Kidney (tissue), 14 donors: Measurements from ENCODE around the gene SLX4. TPM values are rescaled to one million over a fixed set of nuclear protein-coding genes. Genes with fewer than 3 reads are reported as not detected.
A peak's percentile ranks its signal among the peaks of the same experiment; 100 is the strongest.

ENCODE experiments used
- DNase-seq, 5 donors: peaks; one replicate each; pipeline ENCODE4 v3.0.0-alpha.2; 2013 to 2020
- FAIRE-seq: peaks from 2 replicates; lab custom pipeline; 2012; peaks lifted over from hg19 to GRCh38; lab: Jason Lieb, UNC
- H3K27ac ChIP-seq, 2 donors: one replicate each; pipeline ENCODE4 v1.7.0; 2013; ENCODE audit warnings: low read depth in 2 of 2, low read length in 2 of 2, inconsistent platforms in 1 of 2
- H3K27me3 ChIP-seq: one replicate; pipeline ENCODE4 v1.7.1; 2013; ENCODE audit warnings: low read length, inconsistent platforms; ENCODE audit not compliant: control insufficient read depth, insufficient read depth
- H3K36me3 ChIP-seq, 3 donors: one replicate each; pipeline versions ENCODE4 v1.7.0 to v1.7.1; 2013; ENCODE audit warnings: low read length in 3 of 3, control low read depth in 1 of 3, inconsistent platforms in 1 of 3; ENCODE audit not compliant: insufficient read depth in 3 of 3, control insufficient read depth in 2 of 3
- H3K4me1 ChIP-seq, 3 donors: one replicate each; pipeline versions ENCODE4 v1.7.0 to v1.7.1; 2013; ENCODE audit warnings: low read length in 3 of 3, inconsistent platforms in 1 of 3, low read depth in 1 of 3; ENCODE audit not compliant: control insufficient read depth in 2 of 3, insufficient read depth in 2 of 3
- H3K4me3 ChIP-seq, 3 donors: one replicate each; pipeline versions ENCODE4 v1.7.0 to v1.8.1; 2013; ENCODE audit warnings: low read length in 3 of 3, control low read depth in 1 of 3, inconsistent platforms in 1 of 3
- H3K9ac ChIP-seq, 3 donors: one replicate each; pipeline versions ENCODE4 v1.7.0 to v1.7.1; 2013; ENCODE audit warnings: low read length in 3 of 3, control low read depth in 1 of 3, inconsistent platforms in 1 of 3
- H3K9me3 ChIP-seq, 3 donors: one replicate each; pipeline versions ENCODE4 v1.7.0 to v1.7.1; 2013; ENCODE audit warnings: low read length in 3 of 3, control low read depth in 1 of 3, inconsistent platforms in 1 of 3; ENCODE audit not compliant: control insufficient read depth in 2 of 3, insufficient read depth in 1 of 3
- CTCF ChIP-seq: IDR thresholded peaks from 3 replicates; pipeline ENCODE4 v1.5.1; 2012; ENCODE audit warnings: mild to moderate bottlenecking, moderate library complexity, borderline replicate concordance; ENCODE audit not compliant: insufficient read depth; ENCODE audit errors: extremely low read depth
- intact Hi-C: fragments of 100-400 bp; cut with DNase I; formaldehyde crosslinking; loops from one replicate; pipeline ENCODE4 v1.11.1; 2022
- polyA plus RNA-seq: library from polyadenylated mRNA; stranded (reverse); fragments of 350-450 nt; fragmentation: Illumina TruSeq; extraction: RNeasy Lipid Tissue Mini Kit (QIAGEN cat#74804); gene quantifications from one replicate; pipeline ENCODE4 v1.2.3, GENCODE V29; 2014; ENCODE audit warnings: low read depth, low replicate concordance; ENCODE audit not compliant: insufficient read depth
- total RNA-seq: library from RNA; stranded (reverse); fragmentation: NEBNext Ultra II Directional; extraction: Animal tissue kit (Norgen Biotek cat#: 25700); gene quantifications from one replicate; pipeline ENCODE4 v1.2.1, GENCODE V29; 2021
- donor health status: control.
- donor health status: control.
- donor health status: control.
- donor health status: control.
- donor health status: control.
- donor health status: DM: yes; HTN: yes; CAD: no.
- donor health status: Normal renal cell carcinoma (clear cell type).

The SLX4 gene
- total and polyA plus RNA-seq, 2 donors from 2014 or later: 1.0 to 4.8 TPM

GRCh38 chr16:3569851-3570250 is 41.6 kb downstream of the SLX4 start:
- intact Hi-C loops: no loop called here
- TF ChIP-seq CTCF: no peak
- no peaks in the 10 kb centered on the region for H3K4me1 ChIP-seq
- H3K27me3 ChIP-seq: no peaks in the 10 kb centered on the region
- H3K27ac ChIP-seq: no peak overlapping the region
- H3K36me3 ChIP-seq: no peaks in the 10 kb centered on the region
- no peak overlapping the region for H3K9ac ChIP-seq
- FAIRE-seq (no peak), DNase-seq (no peak)
- no peak overlapping the region for H3K4me3 ChIP-seq
- peaks cover 0 to 6% (median 0%) of the 10 kb centered on the region in 3 donors for H3K9me3 ChIP-seq

GRCh38 chr16:3566990-3567389 is 44.4 kb downstream of the SLX4 start:
- no peak overlapping the region for H3K9ac ChIP-seq
- no peak for DNase-seq
- no peaks in the 10 kb centered on the region for H3K36me3 ChIP-seq
- intact Hi-C loops: no loop called here
- H3K9me3 ChIP-seq: peaks cover 0 to 6% (median 0%) of the 10 kb centered on the region in 3 donors
- no peaks in the 10 kb centered on the region for H3K4me1 ChIP-seq
- FAIRE-seq: no peak
- H3K27me3 ChIP-seq: no peaks in the 10 kb centered on the region
- no peak overlapping the region for H3K4me3 ChIP-seq
- H3K27ac ChIP-seq: no peak overlapping the region
- TF ChIP-seq CTCF: no peak

GRCh38 chr16:3564889-3565141 is 46.6 kb downstream of the SLX4 start:
- Histone ChIP-seq H3K9me3 (no peaks in the 10 kb centered on the region), H3K4me1 (no peaks in the 10 kb centered on the region), H3K36me3 (no peaks in the 10 kb centered on the region), H3K9ac (no peak overlapping the region), H3K4me3 (no peak overlapping the region), H3K27me3 (no peaks in the 10 kb centered on the region), H3K27ac (no peak overlapping the region)
- intact Hi-C loops: no loop called here
- DNase-seq: peak in 1 of 5 donors; percentile 62
- no peak for FAIRE-seq
- TF ChIP-seq CTCF: no peak

GRCh38 chr16:3564130-3564888 is 47.1 kb downstream of the SLX4 start:
- TF ChIP-seq CTCF: no peak
- no peak overlapping the region for H3K27ac ChIP-seq
- H3K9me3 ChIP-seq: no peaks in the 10 kb centered on the region
- intact Hi-C loops: no loop called here
- DNase-seq (peak in 1 of 5 donors; percentile 72), FAIRE-seq (no peak)
- no peaks in the 10 kb centered on the region for H3K27me3 ChIP-seq
- H3K9ac ChIP-seq: no peak overlapping the region
- H3K36me3 ChIP-seq: no peaks in the 10 kb centered on the region
- H3K4me3 ChIP-seq: no peak overlapping the region
- H3K4me1 ChIP-seq: no peaks in the 10 kb centered on the region
